Mucosa of descending colon (tissue), 3 donors: ENCODE data around the gene RUFY1. TPM values are rescaled to one million over a fixed set of nuclear protein-coding genes. Genes with fewer than 3 reads are reported as not detected.

Experiments
- ATAC-seq: fragments of 200-7000 bp; cut with Tn5 transposase; one replicate; pipeline ENCODE4 v1.9.1; 2020; ENCODE audit warnings: mild to moderate bottlenecking, moderate library complexity
- DNase-seq, 3 donors: peaks; one replicate each; pipeline ENCODE4 v3.0.0-alpha.2; 2020
- H3K36me3 ChIP-seq: fragments of 200-600 bp; one replicate; pipeline ENCODE4 v1.8.0; 2021; ENCODE audit warnings: low read depth, mild to moderate bottlenecking
- H3K4me1 ChIP-seq: fragments of 200-600 bp; one replicate; pipeline ENCODE4 v1.8.0; 2021; ENCODE audit warnings: low read depth, mild to moderate bottlenecking
- H3K4me3 ChIP-seq: fragments of 200-600 bp; one replicate; pipeline ENCODE4 v1.8.0; 2021; ENCODE audit warnings: mild to moderate bottlenecking
- H3K9me3 ChIP-seq: fragments of 200-600 bp; one replicate; pipeline ENCODE4 v1.8.0; 2021; ENCODE audit warnings: mild to moderate bottlenecking
- CTCF ChIP-seq: fragments of 200-600 bp; IDR thresholded peaks from one replicate; pipeline ENCODE4 v1.8.0; 2022; ENCODE audit warnings: antibody characterized with exemption, mild to moderate bottlenecking
- intact Hi-C, 2 donors: fragments of 100-400 bp; cut with DNase I in 1 of 2; cut with micrococcal nuclease in 1 of 2; formaldehyde crosslinking; loops; one replicate each; pipeline versions ENCODE4 v1.11.0 to v1.11.1; 2022; cut with DNase I, micrococcal nuclease
- total RNA-seq, 3 donors: library from RNA; stranded (reverse); fragmentation: NEBNext Ultra II Directional in 2 of 3; extraction: Animal tissue kit (Norgen Biotek cat#: 25700) in 2 of 3; gene quantifications; one replicate each; pipeline versions ENCODE4 v1.2.1 to v1.2.4, GENCODE V29; 2021 to 2023
- donor health status: DM: no; HTN: no; CAD: no; lungs with moderate emphysema.
- donor health status: DM: no; HTN: no; CAD: no.
- donor health status: DM: no; HTN: yes; CAD: no.

The RUFY1 gene
- total RNA-seq, 3 donors from 2014 or later: 34.2 to 55.5 (median 45.0) TPM

- Histone ChIP-seq H3K4me3 (no peak overlapping the region), H3K4me1 (peaks cover 10% of the 10 kb centered on the region), H3K36me3 (peaks cover 44% of the 10 kb centered on the region), H3K9me3 (no peaks in the 10 kb centered on the region)
- TF ChIP-seq CTCF: no peak
- DNase-seq (peak in 1 of 3 donors; percentile 6), ATAC-seq (no peak)
- intact Hi-C loops: no loop called here
Observed at GRCh38 chr5:179614745-179615144, 64.4 kb downstream of the RUFY1 start.

GRCh38 chr5:179615203-179615602 is 64.8 kb downstream of the RUFY1 start:
- no peak for TF ChIP-seq CTCF
- intact Hi-C loops: no loop called here
- H3K36me3 ChIP-seq: peaks cover 44% of the 10 kb centered on the region
- ATAC-seq (no peak), DNase-seq (no peak)
- H3K4me1 ChIP-seq: peaks cover 15% of the 10 kb centered on the region
- H3K9me3 ChIP-seq: no peaks in the 10 kb centered on the region
- no peak overlapping the region for H3K4me3 ChIP-seq

- Histone ChIP-seq H3K9me3 (no peaks in the 10 kb centered on the region), H3K36me3 (peaks cover 44% of the 10 kb centered on the region), H3K4me1 (peaks cover 23% of the 10 kb centered on the region), H3K4me3 (no peak overlapping the region)
- TF ChIP-seq CTCF: no peak
- ATAC-seq (no peak), DNase-seq (peak in 1 of 3 donors; percentile 12)
- intact Hi-C loops: no loop called here
Observed at GRCh38 chr5:179616002-179616594, 65.7 kb downstream of the RUFY1 start.

GRCh38 chr5:179617930-179618329 is 67.6 kb downstream of the RUFY1 start:
- Histone ChIP-seq H3K36me3 (peaks cover 39% of the 10 kb centered on the region), H3K9me3 (no peaks in the 10 kb centered on the region), H3K4me1 (peaks cover 32% of the 10 kb centered on the region), H3K4me3 (no peak overlapping the region)
- intact Hi-C loops: no loop called here
- no peak for TF ChIP-seq CTCF
- ATAC-seq (no peak), DNase-seq (peak in 1 of 3 donors; percentile 12)

- intact Hi-C loops: no loop called here
- Histone ChIP-seq H3K4me3 (no peak overlapping the region), H3K4me1 (peaks cover 32% of the 10 kb centered on the region), H3K9me3 (no peaks in the 10 kb centered on the region), H3K36me3 (peaks cover 31% of the 10 kb centered on the region)
- DNase-seq: no peak
- TF ChIP-seq CTCF: no peak
- no peak for ATAC-seq
Observed at GRCh38 chr5:179618923-179619554, 68.7 kb downstream of the RUFY1 start.
